GM21367 (cell line): ENCODE measurements around the gene BUD31.
"Not testable (repeated sequence)": the region's sequence is repeated elsewhere in the genome, so short reads cannot be mapped to it uniquely, and the experiment has no call there.

ENCODE experiments used
- ATAC-seq: cut with Tn5 transposase; IDR thresholded peaks from one replicate; pipeline ENCODE4 v1.9.1; 2021; ENCODE audit not compliant: unreplicated experiment

The BUD31 gene

DNA sequence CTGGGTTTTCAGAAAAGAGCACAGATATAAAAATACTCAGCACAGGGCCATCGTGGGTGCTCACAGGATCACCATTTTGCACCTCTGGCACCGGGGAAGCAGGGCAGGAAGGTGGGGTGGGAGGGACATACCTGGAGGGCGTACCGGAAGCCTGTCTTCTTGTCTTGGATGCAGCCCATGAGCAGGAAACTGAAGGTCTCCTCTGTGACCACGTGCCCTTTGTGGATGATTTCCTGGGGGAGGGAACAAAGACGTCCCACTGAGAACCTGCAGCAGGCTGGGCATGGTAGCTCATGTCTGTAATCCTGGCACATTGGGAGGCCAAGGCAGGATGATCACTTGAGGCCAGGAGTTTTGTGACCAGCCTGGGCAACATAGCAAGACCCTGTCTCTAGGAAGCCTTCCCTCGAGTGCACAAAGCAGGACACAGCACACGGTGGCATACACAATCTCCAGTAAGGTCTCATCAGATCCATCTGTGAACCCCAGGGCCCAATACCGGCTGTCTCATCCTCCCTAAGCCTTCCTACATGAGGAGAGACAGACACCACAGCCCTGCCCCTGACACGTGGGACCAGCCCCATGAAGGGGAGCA is 20.3 kb downstream of the BUD31 start:
- ATAC-seq = no peak

DNA sequence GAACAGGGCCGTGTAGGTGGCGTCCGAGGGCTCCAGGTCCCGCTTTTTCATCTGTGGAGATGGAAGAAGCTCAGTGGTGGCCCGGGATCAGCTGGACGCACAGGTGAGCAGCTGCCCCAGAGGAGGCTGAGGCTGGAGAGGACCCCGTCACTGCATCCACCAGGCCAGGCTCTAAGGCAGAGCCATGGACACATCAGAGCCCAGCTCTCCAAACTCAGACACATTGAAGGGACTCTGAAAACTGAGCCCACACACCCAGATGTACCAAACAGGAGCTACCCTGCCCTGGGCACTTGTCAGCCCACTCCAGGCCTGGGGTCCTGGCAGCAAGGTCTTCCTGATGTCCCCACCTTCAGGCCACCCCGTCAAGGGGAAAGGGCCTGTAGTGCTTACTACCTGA is 21.0 kb downstream of the BUD31 start:
- no peak for ATAC-seq

GRCh38 chr7:99431756-99432540 is 23.2 kb downstream of the BUD31 start:
- ATAC-seq = not testable (repeated sequence)

- no peak for ATAC-seq
Observed at GRCh38 chr7:99433158-99433557, 24.4 kb downstream of the BUD31 start.

DNA sequence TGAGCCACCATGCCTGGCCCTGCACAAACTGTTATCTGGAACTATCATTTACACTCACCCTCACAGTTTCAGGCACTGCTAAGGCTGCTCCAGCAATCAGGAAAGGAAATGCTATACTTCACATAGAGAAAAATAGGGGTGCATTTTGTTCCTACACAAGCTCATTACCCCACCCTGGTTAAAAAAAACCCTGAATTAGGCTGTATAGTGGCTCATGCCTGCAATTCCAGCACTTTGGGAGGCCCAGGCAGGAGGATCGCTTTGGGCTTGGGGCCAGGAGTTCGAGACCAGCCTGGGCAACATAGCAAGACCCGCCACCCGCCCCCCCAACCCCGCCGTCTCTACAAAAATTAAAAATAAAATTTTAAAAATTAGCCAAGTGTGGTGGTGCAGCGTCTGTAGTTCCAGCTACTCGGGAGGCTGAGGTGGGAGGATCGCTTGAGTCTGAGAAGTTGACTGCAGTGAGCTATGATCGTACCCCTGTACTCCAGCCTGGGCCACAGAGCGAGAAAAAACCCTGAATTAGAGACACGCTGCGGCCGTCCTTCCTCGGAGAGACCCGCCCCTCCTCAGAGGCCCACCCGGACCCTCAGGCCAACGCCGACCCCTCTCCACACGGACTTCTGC is 29.3 kb downstream of the BUD31 start:
- ATAC-seq = no peak

DNA sequence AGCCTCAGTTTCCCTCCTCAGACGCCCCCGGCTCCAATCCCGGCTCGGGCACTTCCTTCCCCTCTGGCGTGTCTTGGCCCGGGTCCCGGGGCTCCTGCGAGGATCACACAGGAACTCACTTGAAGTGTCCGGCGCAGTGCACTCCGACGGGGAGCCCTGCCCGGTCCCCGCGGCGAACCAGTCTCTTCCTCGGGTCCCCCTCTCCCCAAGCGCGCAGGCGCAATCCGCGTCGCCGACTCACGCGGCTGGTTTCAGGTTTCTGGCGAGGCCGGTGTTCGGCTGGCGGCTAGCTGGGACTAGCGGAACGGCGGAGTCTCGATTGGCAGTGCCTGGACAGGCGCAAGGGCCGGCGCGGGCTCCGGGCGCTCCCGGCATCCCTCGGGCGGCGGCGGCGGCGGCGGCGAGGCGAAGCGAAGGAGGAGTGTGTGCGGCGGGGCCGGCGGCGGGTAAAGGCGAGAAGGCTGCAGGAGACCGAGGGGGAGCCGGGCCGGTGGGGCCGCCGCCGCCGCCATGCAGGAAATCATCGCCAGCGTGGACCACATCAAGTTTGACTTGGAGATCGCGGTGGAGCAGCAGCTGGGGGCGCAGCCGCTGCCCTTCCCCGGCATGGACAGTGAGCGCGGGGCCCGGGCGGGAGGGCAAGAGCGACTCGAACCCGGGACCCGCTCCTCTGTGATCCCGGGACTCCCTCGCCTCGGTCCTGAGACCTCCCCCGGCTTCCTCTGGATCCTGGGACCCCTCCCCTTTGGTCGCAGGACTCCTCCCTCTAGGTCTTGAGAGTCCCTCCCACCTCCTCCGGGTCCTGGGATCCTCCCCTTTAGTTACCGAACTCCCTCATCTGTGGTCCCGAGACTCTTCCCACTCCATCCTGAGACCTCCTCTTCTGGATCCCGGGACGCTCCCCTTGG is 30.1 kb downstream of the BUD31 start, which contains the start of the genes CPSF4 and PTCD1:
Gene CPSF4 (plus strand): TSS at position 371 of the 908 bp plus-strand sequence. CDS start 140 bp downstream, at position 511.
Gene PTCD1 (minus strand): TSS at position 226 of the 908 bp plus-strand sequence. CDS start 3,556 bp downstream, outside the sequence.
- ATAC-seq = peak; percentile 73

GRCh38 chr7:99440195-99440594 is 31.4 kb downstream of the BUD31 start:
- no peak for ATAC-seq

DNA sequence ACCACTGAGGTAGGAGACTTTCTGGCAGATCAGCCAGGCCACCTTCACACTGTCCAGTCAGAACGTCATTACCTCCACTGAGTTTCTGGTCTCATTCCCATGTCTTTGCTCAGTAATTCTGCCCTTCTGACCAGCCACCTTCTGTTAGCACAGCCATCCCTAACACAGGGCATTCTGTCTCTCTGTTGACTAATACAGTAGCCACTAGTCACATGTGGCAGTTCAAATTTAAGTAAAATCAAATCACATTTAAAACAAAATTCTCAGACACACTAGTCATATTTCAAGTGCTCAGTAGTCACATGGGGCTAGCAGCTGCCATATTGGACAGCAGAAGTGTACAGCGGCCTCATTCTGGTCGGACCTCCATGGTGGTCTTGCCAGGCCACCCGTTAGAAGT is 37.3 kb downstream of the BUD31 start:
- no peak for ATAC-seq

DNA sequence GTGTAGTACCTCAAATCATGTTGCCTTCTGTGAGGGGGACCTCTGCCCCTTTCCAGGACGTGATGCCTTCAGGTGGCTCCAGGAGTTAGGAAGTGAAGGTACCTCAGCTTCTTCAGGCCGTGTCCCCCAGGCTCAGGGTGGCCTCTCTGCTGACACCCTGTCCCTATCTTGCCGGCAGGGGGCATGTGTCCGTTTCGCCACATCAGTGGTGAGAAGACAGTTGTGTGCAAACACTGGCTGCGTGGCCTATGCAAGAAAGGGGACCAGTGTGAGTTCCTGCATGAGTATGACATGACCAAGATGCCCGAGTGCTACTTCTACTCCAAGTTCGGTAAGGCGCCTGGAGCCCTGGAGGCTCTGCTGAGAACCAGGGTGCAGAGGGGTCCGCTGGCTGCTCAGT is 39.2 kb downstream of the BUD31 start:
- ATAC-seq = no peak

GRCh38 chr7:99448855-99449254 is 40.1 kb downstream of the BUD31 start:
- ATAC-seq = no peak

- ATAC-seq = no peak
Observed at GRCh38 chr7:99449326-99449725, 40.6 kb downstream of the BUD31 start.

DNA sequence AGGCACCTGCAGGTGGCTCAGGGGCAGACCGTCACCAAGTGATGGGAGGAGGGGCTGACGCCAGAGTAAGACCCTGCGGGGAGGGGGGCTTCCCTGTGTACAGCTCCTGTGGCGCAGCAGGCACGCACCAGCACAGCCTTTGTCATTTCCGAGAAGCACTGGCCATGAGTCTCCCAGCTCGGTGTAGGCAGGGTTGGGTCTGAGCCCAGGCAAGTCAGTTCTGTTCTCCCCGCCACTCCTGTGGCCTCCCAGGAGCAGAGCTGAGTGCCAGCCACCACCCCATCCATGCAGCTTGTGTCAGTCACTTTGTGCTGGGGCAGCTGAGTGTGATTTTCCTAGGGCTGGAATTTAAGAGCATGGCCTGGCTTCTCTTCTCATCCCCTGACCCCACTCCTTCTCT is 43.2 kb downstream of the BUD31 start:
- ATAC-seq = no peak

DNA sequence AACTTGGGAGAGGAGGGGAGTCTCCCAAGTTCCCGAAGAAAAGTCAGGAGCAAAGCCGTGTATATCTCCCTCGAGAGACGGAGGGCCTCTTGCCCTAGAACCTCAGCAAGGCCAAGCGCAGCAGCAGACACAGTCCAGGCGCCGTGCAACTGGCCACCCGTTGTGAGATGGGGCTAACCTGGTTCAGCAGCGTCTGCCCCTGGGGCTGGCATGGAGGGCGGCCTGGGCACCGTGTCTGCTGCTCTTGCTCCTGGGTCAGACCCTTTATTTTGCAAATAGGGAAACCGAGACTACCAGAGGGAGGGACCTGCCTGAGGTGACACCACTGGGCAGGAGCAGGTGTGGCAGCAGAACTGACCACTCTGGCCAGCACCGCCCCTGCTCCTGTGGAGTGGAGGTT is 43.8 kb downstream of the BUD31 start:
- ATAC-seq = no peak

DNA sequence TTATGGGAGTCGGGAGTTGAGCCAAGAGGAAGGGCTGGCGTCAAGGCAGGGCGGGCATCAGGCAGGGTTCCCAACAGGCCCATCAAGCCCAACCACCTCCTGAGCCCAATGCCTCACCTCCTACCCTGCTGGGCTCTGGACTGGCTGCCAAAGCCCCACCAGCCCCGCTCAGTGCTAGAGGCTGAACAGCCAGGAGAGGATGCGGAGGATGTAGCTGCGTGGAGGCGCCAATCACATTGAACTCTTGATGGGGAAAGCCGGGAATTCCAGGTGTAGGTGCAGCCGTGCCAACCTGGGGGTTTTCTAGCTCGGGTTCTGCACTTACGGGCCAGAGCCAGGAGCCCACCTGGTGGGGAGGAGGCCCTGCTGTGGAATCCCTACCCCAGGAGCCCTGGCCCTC is 44.3 kb downstream of the BUD31 start:
- no peak for ATAC-seq

GRCh38 chr7:99455874-99456273 is 47.1 kb downstream of the BUD31 start:
- no peak for ATAC-seq

DNA sequence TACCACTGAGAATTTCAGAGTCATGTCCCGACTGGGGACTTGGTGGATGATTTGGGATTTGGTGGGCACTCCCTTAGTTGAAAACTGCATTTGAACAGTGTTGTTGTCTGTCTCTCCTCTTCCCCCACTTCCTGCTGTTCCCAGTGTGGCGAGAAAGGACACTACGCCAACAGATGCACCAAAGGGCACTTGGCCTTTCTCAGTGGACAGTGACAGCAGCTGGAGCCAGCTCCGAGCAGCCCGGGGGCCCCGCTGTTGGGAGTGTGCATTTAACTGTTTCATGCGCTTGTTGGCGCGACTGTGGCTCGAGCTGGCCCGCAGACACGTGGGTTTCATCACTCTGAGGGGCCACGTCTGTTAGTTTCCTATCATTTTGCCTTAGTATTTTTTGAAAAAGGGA is 47.5 kb downstream of the BUD31 start:
- ATAC-seq = no peak

DNA sequence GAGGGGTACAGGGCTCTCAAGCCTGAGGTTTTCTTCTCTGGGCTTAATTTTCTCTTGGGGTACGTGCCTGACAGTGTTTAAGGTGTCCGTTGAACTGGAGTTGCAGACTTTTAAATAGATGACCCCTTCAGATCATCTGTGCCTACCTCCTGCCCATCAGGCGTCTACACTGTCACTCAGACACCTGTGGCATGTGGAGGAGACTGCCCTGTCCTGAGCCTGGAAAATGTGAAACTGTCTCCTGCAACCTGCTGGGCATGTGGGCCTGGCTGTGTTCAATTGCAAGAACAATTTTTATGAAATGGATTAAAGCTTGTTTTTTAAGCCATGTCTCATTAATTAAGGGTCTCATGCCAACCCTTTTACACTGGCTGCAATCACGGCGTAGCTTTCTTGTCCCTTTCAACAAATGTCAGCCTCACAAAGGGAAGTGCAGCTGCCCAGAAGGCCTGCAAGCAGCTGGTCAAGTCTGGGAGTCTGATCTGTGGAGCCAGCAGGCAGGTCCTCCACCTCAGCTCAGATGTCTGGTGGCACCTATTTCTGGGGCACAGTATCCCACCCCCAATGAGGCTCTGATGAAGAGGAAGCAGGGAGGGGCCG is 48.4 kb downstream of the BUD31 start:
- no peak for ATAC-seq

DNA sequence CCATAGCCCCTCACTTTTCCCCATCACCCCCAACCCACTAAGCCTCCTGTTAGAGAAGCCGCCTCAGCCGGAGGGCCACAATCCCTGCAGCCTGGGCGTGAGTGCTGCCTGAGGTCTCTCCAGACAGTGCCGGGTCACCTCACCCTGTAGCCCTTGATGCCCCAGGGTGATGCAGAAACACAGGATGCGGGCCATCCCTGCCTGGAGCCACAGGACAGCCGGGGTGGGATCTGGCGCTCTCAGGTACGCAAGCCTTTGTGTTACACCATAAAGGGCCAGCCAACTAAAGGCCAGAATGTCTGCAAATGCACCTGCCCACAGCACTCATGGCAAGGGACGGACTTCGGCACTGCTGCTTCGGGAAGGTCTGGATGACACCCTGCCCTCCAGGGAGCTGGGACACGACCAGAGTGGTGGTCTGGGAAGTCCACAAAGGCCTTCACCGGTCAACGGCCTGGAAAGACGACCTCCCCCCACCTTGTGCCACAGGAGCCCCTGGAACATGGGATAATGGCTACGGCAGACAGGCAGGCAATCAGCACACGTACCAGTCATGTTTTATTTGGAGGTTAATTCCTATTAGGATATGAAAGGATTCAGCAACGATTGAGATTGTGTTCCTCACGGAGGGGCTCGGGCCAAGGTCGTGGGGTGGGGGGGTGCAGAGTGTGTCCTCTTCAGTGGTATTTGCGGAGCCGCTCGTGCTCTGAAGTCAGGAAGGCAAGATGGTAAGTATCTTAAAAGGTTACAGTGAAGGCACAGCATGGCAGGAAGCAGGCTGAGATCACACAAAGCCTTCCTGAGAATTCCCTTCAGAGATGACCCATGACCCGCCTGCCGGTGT is 49.1 kb downstream of the BUD31 start:
- no peak for ATAC-seq

- no peak for ATAC-seq
Observed at GRCh38 chr7:99459087-99459486, 50.3 kb downstream of the BUD31 start.

DNA sequence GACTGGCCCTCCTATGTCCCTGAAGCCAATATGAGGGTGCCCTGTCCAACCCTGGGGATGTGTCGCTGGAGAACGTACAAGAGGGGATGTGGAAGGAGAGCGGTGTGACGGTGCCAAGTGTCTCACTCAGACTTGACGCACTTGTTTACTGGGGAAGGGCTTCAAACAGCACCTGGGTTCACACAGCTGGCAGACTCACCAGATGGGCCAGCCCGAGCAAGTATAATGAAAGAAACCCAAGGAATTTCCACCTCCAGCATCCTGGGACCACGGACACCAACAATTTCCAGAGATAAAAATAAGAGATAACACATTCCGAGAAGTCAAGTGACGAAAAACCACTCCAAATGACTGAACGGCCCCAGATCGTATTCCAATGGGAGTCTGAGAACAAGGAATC is 51.9 kb downstream of the BUD31 start:
- no peak for ATAC-seq
